ENCODE data around the gene SERPINA12. TPM values are rescaled to one million over a fixed set of nuclear protein-coding genes. Genes with fewer than 3 reads are reported as not detected.
"Not testable (repeated sequence)": the region's sequence is repeated elsewhere in the genome, so short reads cannot be mapped to it uniquely, and the experiment has no call there.

The SERPINA12 gene
- total RNA-seq, 4 donors from 2014 or later, result 345 to 790 (median 421) TPM

- intact Hi-C loops (cut with DNase I; ENCODE audit: low total_unique reads), result no loop called here
- 72 to 89% methylated on average over 7 of the region's 7 CpGs for WGBS, 2 donors
- TF ChIP-seq POLR2A (IDR thresholded peaks at IDR 0.05) (no peak), CTCF (IDR thresholded peaks at IDR 0.05) (no peak)
- no peak overlapping the region for H3K4me3 ChIP-seq (ENCODE audit: low read depth, poor library complexity, severe bottlenecking)
- DNase-seq (ENCODE audit: low spot score in 2 of 2), result peak in 1 of 2 donors; percentile 63
These were observed 5.1 kb upstream of the SERPINA12 start for GRCh38 chr14:94514351-94514750.

- intact Hi-C loops (cut with DNase I; ENCODE audit: low total_unique reads); H3K4me3 ChIP-seq (ENCODE audit: low read depth, poor library complexity, severe bottlenecking); DNase-seq (ENCODE audit: low spot score in 2 of 2): not testable (repeated sequence)
- WGBS, 2 donors, result 86 to 89% methylated on average over 2 of the region's 2 CpGs
These were observed 1.2 kb upstream of the SERPINA12 start for GRCh38 chr14:94510481-94510880.

GRCh38 chr14:94505641-94506040 is 3.6 kb downstream of the SERPINA12 start:
- no peak for TF ChIP-seq CTCF (IDR thresholded peaks at IDR 0.05)
- 81 to 84% methylated on average over 8 of the region's 8 CpGs for WGBS, 2 donors
- no peak overlapping the region for H3K4me3 ChIP-seq (ENCODE audit: low read depth, poor library complexity, severe bottlenecking)
- DNase-seq (ENCODE audit: low spot score in 2 of 2), result peak in 1 of 2 donors; percentile 54
- intact Hi-C loops (cut with DNase I; ENCODE audit: low total_unique reads), result no loop called here

- TF ChIP-seq CTCF (IDR thresholded peaks at IDR 0.05) (no peak), POLR2A (IDR thresholded peaks at IDR 0.05) (no peak)
- intact Hi-C loops (cut with DNase I; ENCODE audit: low total_unique reads), result no loop called here
- WGBS, 2 donors, result 95 to 100% methylated on average over 4 of the region's 4 CpGs
- DNase-seq (ENCODE audit: low spot score in 2 of 2), result peak in 1 of 2 donors; percentile 76
- H3K4me3 ChIP-seq (ENCODE audit: low read depth, poor library complexity, severe bottlenecking), result no peak overlapping the region
These were observed 4.1 kb downstream of the SERPINA12 start for GRCh38 chr14:94505206-94505605.

GRCh38 chr14:94501588-94502516 is 7.4 kb downstream of the SERPINA12 start:
- DNase-seq (ENCODE audit: low spot score in 2 of 2), result peak in 1 of 2 donors; percentile 67
- no peak overlapping the region for H3K4me3 ChIP-seq (ENCODE audit: low read depth, poor library complexity, severe bottlenecking)
- 69 to 81% methylated on average over 15 of the region's 16 CpGs for WGBS, 2 donors
- intact Hi-C loops (cut with DNase I; ENCODE audit: low total_unique reads), result no loop called here
- TF ChIP-seq POLR2A (IDR thresholded peaks at IDR 0.05) (no peak), CTCF (IDR thresholded peaks at IDR 0.05) (no peak)

- TF ChIP-seq POLR2A (IDR thresholded peaks at IDR 0.05) (no peak), CTCF (IDR thresholded peaks at IDR 0.05) (no peak)
- DNase-seq (ENCODE audit: low spot score in 2 of 2), result no peak
- no peak overlapping the region for H3K4me3 ChIP-seq (ENCODE audit: low read depth, poor library complexity, severe bottlenecking)
- WGBS, 2 donors, result 81% methylated on average over 3 of the region's 3 CpGs
- intact Hi-C loops (cut with DNase I; ENCODE audit: low total_unique reads), result no loop called here
These were observed 9.0 kb downstream of the SERPINA12 start for GRCh38 chr14:94500264-94500663.
